NCI-H345 (cell line): ENCODE measurements around the gene PABPN1.

ENCODE experiments used
- DNase-seq: peaks from one replicate; lab custom pipeline; 2025; lab: John Stamatoyannopoulos, UW

PABPN1 gene

GRCh38 chr14:23358042-23358441 lies 36.8 kb downstream of the PABPN1 start:
- no peak for DNase-seq

- no peak for DNase-seq
Measured at GRCh38 chr14:23358553-23359166, 37.4 kb downstream of the PABPN1 start.

- no peak for DNase-seq
Measured at GRCh38 chr14:23359167-23359626, 37.9 kb downstream of the PABPN1 start.

- no peak for DNase-seq
Measured at GRCh38 chr14:23359722-23360447, 38.6 kb downstream of the PABPN1 start.

- no peak for DNase-seq
Measured at GRCh38 chr14:23360496-23360895, 39.2 kb downstream of the PABPN1 start.

- no peak for DNase-seq
Measured at GRCh38 chr14:23361320-23361719, 40.1 kb downstream of the PABPN1 start.

- DNase-seq, result no peak
Measured at GRCh38 chr14:23361763-23362162, 40.5 kb downstream of the PABPN1 start.

GRCh38 chr14:23362200-23362599 lies 40.9 kb downstream of the PABPN1 start:
- no peak for DNase-seq

- DNase-seq, result no peak
Measured at GRCh38 chr14:23364164-23365035, 43.1 kb downstream of the PABPN1 start.

GRCh38 chr14:23365036-23365731 lies 43.9 kb downstream of the PABPN1 start, which contains the start of gene EFS:
EFS (minus strand) TSS chr14:23365172; CDS start chr14:23365025, 147 bp downstream.
- DNase-seq, result no peak

GRCh38 chr14:23365732-23366425 lies 44.6 kb downstream of the PABPN1 start:
- no peak for DNase-seq

GRCh38 chr14:23366426-23366921 lies 45.2 kb downstream of the PABPN1 start:
- no peak for DNase-seq

GRCh38 chr14:23370221-23370620 lies 49.0 kb downstream of the PABPN1 start:
- no peak for DNase-seq

GRCh38 chr14:23371865-23372264 lies 50.6 kb downstream of the PABPN1 start:
- no peak for DNase-seq

- no peak for DNase-seq
Measured at GRCh38 chr14:23372509-23372908, 51.3 kb downstream of the PABPN1 start, which contains the start of gene IL25. IL25 (plus strand) TSS chr14:23372809.

GRCh38 chr14:23373041-23373440 lies 51.8 kb downstream of the PABPN1 start:
- DNase-seq, result no peak
